K562 (cell line): ENCODE results near the gene CACNA1A. TPM values are rescaled to one million over a fixed set of nuclear protein-coding genes. Genes with fewer than 3 reads are reported as not detected.

Source experiments
- ATAC-seq: fragments of 200-7000 bp; cut with Tn5 transposase; 3 replicates; pipeline ENCODE4 v1.9.1; 2020; ENCODE audit warnings: moderate library complexity
- BruUV-seq: library from RNA; stranded (reverse); fragments of 400-500 nt; replicated peaks from 2 replicates; lab custom pipeline; 2021; lab: Mats Ljungman, UMichigan
- CTCF ChIA-PET: fragments of 300-600 bp; formaldehyde crosslinking; extraction: SDS; loops from one replicate; lab custom pipeline; 2021; ENCODE audit warnings: low intra/inter-chr PET ratio; lab: Yijun Ruan, JAX
- POLR2A ChIA-PET: fragments of 300-600, 350-650 bp; sonication (Branson Sonifier 250); formaldehyde crosslinking; extraction: SDS; loops from one replicate; lab custom pipeline; 2021; ENCODE audit warnings: antibody characterized with exemption, inconsistent platforms; lab: Yijun Ruan, JAX
- DNase-seq, 4 experiments: peaks; one replicate each; pipeline versions ENCODE4 v3.0.0 to v3.0.0-alpha.2; 2011 to 2018; ENCODE audit warnings: low spot score in 3 of 4, mixed read lengths in 3 of 4; ENCODE audit errors: extremely low read depth in 1 of 4
- FAIRE-seq: peaks from 2 replicates; lab custom pipeline; 2011; peaks lifted over from hg19 to GRCh38; lab: Jason Lieb, UNC
- H2AFZ ChIP-seq: 2 replicates; pipeline ENCODE4 v1.6.0; 2011; ENCODE audit warnings: low read depth, low read length, control low read depth, inconsistent platforms
- H3K27ac ChIP-seq: fragments of 200-600 bp; 3 replicates; pipeline ENCODE4 v1.8.0; 2011; ENCODE audit warnings: low read depth, mild to moderate bottlenecking, control low read depth, inconsistent platforms, low read length, moderate library complexity, mixed read lengths; ENCODE audit errors: extremely low read depth
- H3K27me3 ChIP-seq, 2 experiments: fragments of 300-600 bp in 1 of 2; 2 replicates in 1 of 2; 3 replicates in 1 of 2; pipeline versions ENCODE4 v1.6.0 to v1.8.0; 2011; ENCODE audit warnings: inconsistent platforms in 2 of 2, low read length in 2 of 2, mild to moderate bottlenecking in 1 of 2, mixed read lengths in 1 of 2, moderate library complexity in 1 of 2; ENCODE audit not compliant: control insufficient read depth in 2 of 2, insufficient read depth in 2 of 2
- H3K36me3 ChIP-seq: fragments of 300-600 bp; 3 replicates; pipeline ENCODE4 v1.8.0; 2011; ENCODE audit warnings: mild to moderate bottlenecking, low read length, inconsistent platforms; ENCODE audit not compliant: control insufficient read depth, insufficient read depth
- H3K4me1 ChIP-seq, 2 experiments: fragments of 200-600 bp in 1 of 2; replicated peaks in 1 of 2; 2 replicates in 1 of 2; 3 replicates in 1 of 2; pipeline versions ENCODE4 v1.5.1 to v1.8.0; 2011; ENCODE audit warnings: inconsistent platforms in 2 of 2, low read length in 2 of 2, mild to moderate bottlenecking in 1 of 2, mixed read lengths in 1 of 2, moderate library complexity in 1 of 2; ENCODE audit not compliant: control insufficient read depth in 2 of 2, insufficient read depth in 2 of 2
- H3K4me2 ChIP-seq: 2 replicates; pipeline ENCODE4 v1.6.1; 2011; ENCODE audit warnings: low read length, control low read depth, inconsistent platforms, mixed read lengths; ENCODE audit not compliant: insufficient read depth
- H3K4me3 ChIP-seq: fragments of 200-600 bp; sonication (generic), shearing (Covaris generic); 2 replicates; pipeline ENCODE4 v1.5.1; 2016; ENCODE audit warnings: control low read depth, inconsistent platforms
- H3K79me2 ChIP-seq: fragments of 200-600 bp; 3 replicates; pipeline ENCODE4 v1.8.0; 2011; ENCODE audit warnings: low read length, inconsistent platforms; ENCODE audit not compliant: control insufficient read depth, insufficient read depth
- H3K9ac ChIP-seq, 2 experiments: 2 replicates each; pipeline versions ENCODE4 v1.6.0 to v1.6.1; 2011; ENCODE audit warnings: low read depth in 2 of 2, low read length in 2 of 2, control low read depth in 1 of 2, inconsistent platforms in 1 of 2, mild to moderate bottlenecking in 1 of 2, mixed read lengths in 1 of 2; ENCODE audit not compliant: insufficient read depth in 1 of 2
- H3K9me1 ChIP-seq: one replicate; pipeline ENCODE4 v1.6.0; 2011; ENCODE audit warnings: inconsistent platforms, mild to moderate bottlenecking, low read length, moderate library complexity; ENCODE audit not compliant: control insufficient read depth, insufficient read depth
- H3K9me3 ChIP-seq: replicated peaks from 2 replicates; pipeline ENCODE4 v1.5.1; 2011; ENCODE audit warnings: low read depth, low read length, inconsistent platforms; ENCODE audit not compliant: control insufficient read depth, insufficient read depth
- H4K20me1 ChIP-seq: replicated peaks from 2 replicates; pipeline ENCODE4 v1.6.1; 2011; ENCODE audit warnings: low read length, inconsistent platforms, mixed read lengths; ENCODE audit not compliant: control insufficient read depth, insufficient read depth
- HCFC1 ChIP-seq: IDR thresholded peaks from 2 replicates; pipeline ENCODE4 v1.6.1; 2012; ENCODE audit warnings: low read depth, low read length, improper control_type of control experiment
- MECOM ChIP-seq: fragments of 250-450 bp; sonication (Bioruptor Pico); IDR thresholded peaks from 2 replicates; pipeline ENCODE4 v1.8.0; 2022; ENCODE audit warnings: inconsistent platforms
- MYC ChIP-seq, 2 experiments: fragments of 250-450 bp in 1 of 2; sonication (Bioruptor Pico) in 1 of 2; IDR thresholded peaks; 2 replicates each; pipeline versions ENCODE4 v1.5.1 to v1.6.1; 2012 to 2021; ENCODE audit warnings: low read depth in 2 of 2, borderline replicate concordance in 1 of 2, improper control_type of control experiment in 1 of 2, low read length in 1 of 2, mild to moderate bottlenecking in 1 of 2, moderate library complexity in 1 of 2
- POLR2AphosphoS2 ChIP-seq: IDR thresholded peaks from 2 replicates; pipeline ENCODE4 v1.6.1; 2012; ENCODE audit warnings: low read length, improper control_type of control experiment
- RFX1 ChIP-seq: fragments of 450-650 bp; IDR thresholded peaks from 2 replicates; pipeline ENCODE4 v1.6.1; 2016; ENCODE audit warnings: mild to moderate bottlenecking, moderate library complexity
- SLC30A9 ChIP-seq: fragments of 250-450 bp; sonication (Bioruptor Pico); IDR thresholded peaks from 2 replicates; pipeline ENCODE4 v1.8.0; 2022; ENCODE audit warnings: mild to moderate bottlenecking, moderate library complexity
- SREBF2 ChIP-seq: sonication (generic); formaldehyde crosslinking; IDR thresholded peaks from 2 replicates; pipeline ENCODE4 v1.4.0; 2020; ENCODE audit warnings: mild to moderate bottlenecking, missing genetic modification reagents
- SUPT5H ChIP-seq: fragments of 450-650 bp; IDR thresholded peaks from 2 replicates; pipeline ENCODE4 v1.6.1; 2016
- TFAM ChIP-seq: fragments of 250-450 bp; sonication (Bioruptor Pico); conservative IDR thresholded peaks from 2 replicates; pipeline ENCODE4 v1.5.0; 2021; ENCODE audit warnings: mild to moderate bottlenecking, moderate library complexity
- ZNF133 ChIP-seq: fragments of 250-450 bp; sonication (Bioruptor Pico); IDR thresholded peaks from 2 replicates; pipeline ENCODE4 v1.4.0; 2020; ENCODE audit warnings: mild to moderate bottlenecking
- ZNF274 ChIP-seq: IDR thresholded peaks from 2 replicates; pipeline ENCODE4 v1.6.1; 2011; ENCODE audit warnings: low read depth, mild to moderate bottlenecking, low read length, moderate library complexity, borderline replicate concordance
- ZNF445 ChIP-seq: fragments of 250-450 bp; sonication (Bioruptor Pico); IDR thresholded peaks from 2 replicates; pipeline ENCODE4 v1.4.0; 2020; ENCODE audit warnings: low read depth, mild to moderate bottlenecking, moderate library complexity
- WGBS: fragments of 100-300 bp; shearing (Covaris generic); methylation state at CpG from one replicate; pipeline ENCODE4 v1.1.6; 2016; ENCODE audit warnings: low coverage, mixed read lengths; ENCODE audit not compliant: insufficient coverage; ENCODE audit errors: missing lambda C conversion rate; 5-methylcytosine and 5-hydroxymethylcytosine counted together
- in situ Hi-C: fragments of 300-500 bp; cut with MboI; formaldehyde crosslinking; loops from 4 replicates; pipeline ENCODE4 v1.15.0; 2018; ENCODE audit warnings: inconsistent platforms, mixed read lengths
- intact Hi-C: fragments of 100-400 bp; cut with micrococcal nuclease; formaldehyde crosslinking; loops from 2 replicates; pipeline ENCODE4 v1.14.2; 2022
- polyA plus RNA-seq, 8 experiments: library from polyadenylated mRNA; depleted of rRNA in 4 of 8; stranded (reverse) in 5 of 8; unstranded in 3 of 8; fragments of >200 nt; fragmentation: Nextera tagmentation in 2 of 8; fragmentation: Illumina TruSeq in 1 of 8; extraction: Ambion mirVana in 2 of 8; extraction: Trizol in 1 of 8; gene quantifications; 2 replicates each; pipeline versions ENCODE4 v1.2.1 to v1.2.3, GENCODE V29; 2011 to 2014; ENCODE audit warnings: inconsistent platforms in 1 of 8, missing spikeins in 1 of 8
- total RNA-seq, 7 experiments: library from RNA; depleted of rRNA in 6 of 7; stranded (reverse); fragments of >200 nt in 6 of 7; fragmentation: Illumina TruSeq in 2 of 7; extraction: Trizol in 2 of 7; gene quantifications; 2 replicates each; pipeline versions ENCODE4 v1.2.1 to v1.2.3, GENCODE V29; 2011 to 2021; ENCODE audit warnings: low replicate concordance in 1 of 7

CACNA1A gene
- total and polyA plus RNA-seq, 9 of the 15 experiments (the other 6 are each of a cell fraction or from before 2014, with no cell fraction given) = 0.03 to 0.20 (median 0.09) TPM; not detected in 1

DNA sequence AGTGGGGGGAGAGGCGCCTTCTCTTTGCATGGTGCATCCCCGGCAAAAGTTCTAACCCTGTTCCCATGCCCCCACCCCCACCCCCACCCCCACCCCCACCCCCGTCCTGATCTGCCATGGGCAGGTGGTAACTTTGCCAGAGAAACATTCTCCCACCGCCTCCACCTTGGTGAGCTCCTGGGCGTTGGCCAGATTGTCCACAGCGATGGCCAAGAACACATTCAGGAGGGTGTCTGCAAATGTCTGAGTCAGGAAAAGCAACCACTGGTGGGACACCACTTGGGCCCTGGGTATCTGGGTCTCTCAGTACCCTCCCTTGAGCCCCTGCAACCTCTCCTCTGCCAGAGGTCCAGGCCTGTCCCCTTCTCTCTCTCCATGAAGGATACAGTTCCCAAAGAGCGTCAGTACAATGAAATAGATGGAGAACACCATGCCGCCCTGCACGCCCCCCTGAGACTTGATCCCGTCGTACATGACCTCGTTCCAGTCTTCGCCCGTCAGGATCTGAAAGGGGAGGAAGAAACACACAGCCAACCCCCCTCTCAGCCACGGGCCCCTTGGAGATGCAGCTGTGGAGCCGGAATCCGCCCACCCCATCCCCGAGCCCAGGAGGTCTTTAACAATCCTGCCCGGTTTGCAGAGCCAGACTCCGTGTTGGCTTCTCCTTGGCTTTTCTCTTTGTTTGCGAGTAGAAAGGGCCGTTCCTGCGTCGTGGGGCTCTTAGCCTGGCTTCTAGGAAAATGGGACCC lies 202.7 kb downstream of the CACNA1A start:
- H3K9ac ChIP-seq = no peak overlapping the region
- H2AFZ ChIP-seq = no peak overlapping the region
- ChIA-PET POLR2A (no interaction called here), CTCF (no interaction called here)
- H3K9me3 ChIP-seq = no peaks in the 10 kb centered on the region
- H3K36me3 ChIP-seq = no peaks in the 10 kb centered on the region
- no peak for ATAC-seq
- no peak for TF ChIP-seq RFX1
- no peak for TF ChIP-seq SREBF2
- TF ChIP-seq SUPT5H = no peak
- no peak for TF ChIP-seq ZNF445
- no peak for TF ChIP-seq MYC (IDR thresholded peaks at IDR 0.05; ENCODE audit: low read depth, low read length)
- no peak for TF ChIP-seq MYC (CRISPR knock-in tag; IDR thresholded peaks at IDR 0.05; ENCODE audit: borderline replicate concordance, low read depth)
- no peak for TF ChIP-seq TFAM (CRISPR knock-in tag)
- TF ChIP-seq MECOM (CRISPR knock-in tag) = no peak
- no peak for TF ChIP-seq SLC30A9 (CRISPR knock-in tag)
- TF ChIP-seq ZNF274 = no peak
- no peak for TF ChIP-seq HCFC1
- TF ChIP-seq ZNF133 (CRISPR knock-in tag) = no peak
- TF ChIP-seq POLR2AphosphoS2 = no peak
- H3K27ac ChIP-seq = no peak overlapping the region
- intact Hi-C loops (no loop called here), in situ Hi-C loops (no loop called here)
- H3K9me1 ChIP-seq = no peaks in the 10 kb centered on the region
- no peak for FAIRE-seq
- no peak overlapping the region for H3K4me2 ChIP-seq
- BruUV-seq = no TSS peak
- DNase-seq = no peak
- H3K27me3 ChIP-seq = peaks cover 17 to 73% of the 10 kb centered on the region in 2 experiments; a peak in 4 of 5 replicates
- WGBS = 0% methylated on average over 15 of the region's 24 CpGs
- H3K4me3 ChIP-seq = no peak overlapping the region
- peaks cover 0 to 6% of the 10 kb centered on the region in 2 experiments; a peak in 2 of 5 replicates for H3K4me1 ChIP-seq
- H3K79me2 ChIP-seq = no peaks in the 10 kb centered on the region
- H4K20me1 ChIP-seq = no peaks in the 10 kb centered on the region
